ENCODE data around the gene SLC35F3. TPM values are rescaled to one million over a fixed set of nuclear protein-coding genes. Genes with fewer than 3 reads are reported as not detected.

Gene SLC35F3
- total RNA-seq, 1 experiment from 2014 or later, result 0.66 TPM

DNA sequence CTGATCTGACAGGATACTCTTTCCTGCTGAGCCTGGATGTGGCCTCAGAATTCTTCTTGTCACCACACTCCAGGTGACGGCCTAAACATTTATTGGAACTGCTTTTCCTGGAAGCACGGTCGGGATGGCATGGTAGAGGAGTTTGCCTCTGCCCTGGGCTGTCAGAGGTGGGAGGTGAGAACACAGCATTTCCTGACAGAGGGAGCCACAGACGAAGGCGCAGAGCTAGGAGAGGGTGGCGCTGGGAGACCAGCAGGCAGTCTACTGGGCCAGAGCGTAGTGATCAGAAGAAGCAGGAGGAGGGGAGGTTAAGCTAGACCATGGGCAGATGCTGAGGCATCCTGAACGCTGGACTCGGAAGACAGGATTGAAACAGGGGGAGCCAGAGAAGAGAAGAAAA lies 315.2 kb downstream of the SLC35F3 start:
- Mint-ChIP-seq H3K36me3 (ENCODE audit: insufficient read depth, unreplicated experiment) (peaks cover 2% of the 10 kb centered on the region), H3K4me3 (ENCODE audit: low read depth, unreplicated experiment) (no peak overlapping the region), H3K27me3 (ENCODE audit: unreplicated experiment) (peaks cover 21% of the 10 kb centered on the region), H3K27ac (ENCODE audit: unreplicated experiment) (no peak overlapping the region), H3K9me3 (ENCODE audit: low read depth, unreplicated experiment) (no peaks in the 10 kb centered on the region), H3K4me1 (ENCODE audit: low read depth, unreplicated experiment) (no peaks in the 10 kb centered on the region)
- intact Hi-C loops (cut with micrococcal nuclease; ENCODE audit: unreplicated experiment), result no loop called here
- CTCF ChIA-PET, result interaction anchor here (1.0 kb wide), 1 partner anchor 20 kb away, joined by 3 read pairs; no protein-coding TSS in a partner anchor
- TF ChIP-seq, protein P1, sequence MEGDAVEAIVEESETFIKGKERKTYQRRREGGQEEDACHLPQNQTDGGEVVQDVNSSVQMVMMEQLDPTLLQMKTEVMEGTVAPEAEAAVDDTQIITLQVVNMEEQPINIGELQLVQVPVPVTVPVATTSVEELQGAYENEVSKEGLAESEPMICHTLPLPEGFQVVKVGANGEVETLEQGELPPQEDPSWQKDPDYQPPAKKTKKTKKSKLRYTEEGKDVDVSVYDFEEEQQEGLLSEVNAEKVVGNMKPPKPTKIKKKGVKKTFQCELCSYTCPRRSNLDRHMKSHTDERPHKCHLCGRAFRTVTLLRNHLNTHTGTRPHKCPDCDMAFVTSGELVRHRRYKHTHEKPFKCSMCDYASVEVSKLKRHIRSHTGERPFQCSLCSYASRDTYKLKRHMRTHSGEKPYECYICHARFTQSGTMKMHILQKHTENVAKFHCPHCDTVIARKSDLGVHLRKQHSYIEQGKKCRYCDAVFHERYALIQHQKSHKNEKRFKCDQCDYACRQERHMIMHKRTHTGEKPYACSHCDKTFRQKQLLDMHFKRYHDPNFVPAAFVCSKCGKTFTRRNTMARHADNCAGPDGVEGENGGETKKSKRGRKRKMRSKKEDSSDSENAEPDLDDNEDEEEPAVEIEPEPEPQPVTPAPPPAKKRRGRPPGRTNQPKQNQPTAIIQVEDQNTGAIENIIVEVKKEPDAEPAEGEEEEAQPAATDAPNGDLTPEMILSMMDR (IDR thresholded peaks at IDR 0.05; ENCODE audit: unreplicated experiment), result no peak
- DNase-seq, result no peak
- BruUV-seq (replicated peaks), result no TSS peak

DNA sequence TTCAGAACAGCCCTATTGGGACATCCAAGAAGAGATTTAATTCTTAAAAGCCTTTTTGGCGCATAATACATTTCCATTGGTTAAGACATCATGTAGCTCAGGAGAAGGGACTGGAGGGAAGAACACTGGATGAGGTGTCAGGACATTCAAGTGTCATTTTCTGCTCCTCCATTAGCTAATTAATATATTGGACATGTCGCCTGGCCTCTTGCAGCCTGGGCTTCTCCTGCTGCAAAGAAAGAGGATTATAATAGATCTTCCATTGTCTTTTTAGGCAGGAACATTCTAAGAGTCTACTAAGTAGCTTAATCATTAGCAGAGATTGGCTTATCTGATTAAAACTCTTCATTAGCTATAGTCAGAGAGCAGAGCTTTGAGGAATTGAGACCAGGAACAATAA lies 317.1 kb downstream of the SLC35F3 start:
- TF ChIP-seq, protein P1 (IDR thresholded peaks at IDR 0.05; ENCODE audit: unreplicated experiment), result no peak
- intact Hi-C loops (cut with micrococcal nuclease; ENCODE audit: unreplicated experiment), result no loop called here
- no TSS peak for BruUV-seq (replicated peaks)
- Mint-ChIP-seq H3K36me3 (ENCODE audit: insufficient read depth, unreplicated experiment) (no peaks in the 10 kb centered on the region), H3K27ac (ENCODE audit: unreplicated experiment) (no peak overlapping the region), H3K27me3 (ENCODE audit: unreplicated experiment) (peaks cover 11% of the 10 kb centered on the region), H3K4me1 (ENCODE audit: low read depth, unreplicated experiment) (no peaks in the 10 kb centered on the region), H3K4me3 (ENCODE audit: low read depth, unreplicated experiment) (no peak overlapping the region), H3K9me3 (ENCODE audit: low read depth, unreplicated experiment) (no peaks in the 10 kb centered on the region)
- DNase-seq, result no peak
- CTCF ChIA-PET, result interaction anchor here (0.6 to 1.1 kb wide), 2 partner anchors 9 to 104 kb away, joined by 3 read pairs; no protein-coding TSS in a partner anchor

DNA sequence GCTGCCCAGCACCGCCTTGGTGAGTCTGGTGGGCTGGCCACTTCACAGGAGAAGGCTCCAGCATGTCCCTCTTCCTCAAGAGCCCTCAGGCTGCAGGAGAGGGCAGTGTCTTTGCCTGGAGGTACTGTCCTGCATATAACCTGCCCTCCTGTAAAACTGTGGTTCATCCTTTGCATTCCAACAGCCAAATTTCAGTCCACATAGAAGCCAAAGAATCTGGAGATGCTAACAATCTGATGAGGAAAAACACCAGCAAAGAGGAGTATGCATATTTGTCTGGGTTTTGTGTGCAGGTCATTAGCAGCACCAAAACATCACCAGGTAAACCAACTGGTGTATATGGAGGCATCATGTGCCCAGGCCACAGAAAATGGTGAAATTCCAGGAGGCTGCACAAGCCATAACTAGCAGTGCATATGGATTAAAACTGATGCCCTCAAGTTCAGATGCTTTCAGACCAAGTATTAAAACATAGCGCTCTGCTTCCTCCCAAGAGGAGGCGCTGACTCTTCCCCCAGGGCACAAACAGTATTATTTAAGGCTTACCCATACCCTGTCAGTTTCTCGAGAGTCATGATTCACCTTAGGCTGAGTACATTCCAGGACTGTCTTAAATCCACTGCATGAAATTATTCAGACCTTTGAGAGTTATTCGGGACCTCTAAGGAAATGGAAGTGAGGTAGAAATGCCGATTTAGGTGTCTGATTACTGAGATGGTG lies 318.2 kb downstream of the SLC35F3 start:
- Mint-ChIP-seq H3K27ac (ENCODE audit: unreplicated experiment) (no peak overlapping the region), H3K36me3 (ENCODE audit: insufficient read depth, unreplicated experiment) (no peaks in the 10 kb centered on the region), H3K9me3 (ENCODE audit: low read depth, unreplicated experiment) (no peaks in the 10 kb centered on the region), H3K4me3 (ENCODE audit: low read depth, unreplicated experiment) (no peak overlapping the region), H3K4me1 (ENCODE audit: low read depth, unreplicated experiment) (no peaks in the 10 kb centered on the region), H3K27me3 (ENCODE audit: unreplicated experiment) (peaks cover 14% of the 10 kb centered on the region)
- no peak for DNase-seq
- no TSS peak for BruUV-seq (replicated peaks)
- CTCF ChIA-PET, result no interaction called here
- intact Hi-C loops (cut with micrococcal nuclease; ENCODE audit: unreplicated experiment), result no loop called here
- TF ChIP-seq, protein P1 (IDR thresholded peaks at IDR 0.05; ENCODE audit: unreplicated experiment), result no peak

GRCh38 chr1:234226113-234226818 lies 321.8 kb downstream of the SLC35F3 start:
- intact Hi-C loops (cut with micrococcal nuclease; ENCODE audit: unreplicated experiment), result no loop called here
- CTCF ChIA-PET, result interaction anchor here (0.7 kb wide), 1 partner anchor 1132 kb away, joined by 6 read pairs; no protein-coding TSS in a partner anchor
- no TSS peak for BruUV-seq (replicated peaks)

More at GRCh38 chr1:234226113-234226818, 321.8 kb downstream of the SLC35F3 start:
- TF ChIP-seq, protein P1 (IDR thresholded peaks at IDR 0.05; ENCODE audit: unreplicated experiment), result no peak
- Mint-ChIP-seq H3K27ac (ENCODE audit: unreplicated experiment) (no peak overlapping the region), H3K4me3 (ENCODE audit: low read depth, unreplicated experiment) (no peak overlapping the region), H3K36me3 (ENCODE audit: insufficient read depth, unreplicated experiment) (no peaks in the 10 kb centered on the region), H3K4me1 (ENCODE audit: low read depth, unreplicated experiment) (no peaks in the 10 kb centered on the region), H3K27me3 (ENCODE audit: unreplicated experiment) (peaks cover 42% of the 10 kb centered on the region), H3K9me3 (ENCODE audit: low read depth, unreplicated experiment) (no peaks in the 10 kb centered on the region)
- DNase-seq, result no peak
